K562 (cell line): Measurements from ENCODE around the gene PDZRN4. TPM values are rescaled to one million over a fixed set of nuclear protein-coding genes. Genes with fewer than 3 reads are reported as not detected.

Source experiments
- ATAC-seq: fragments of 200-7000 bp; cut with Tn5 transposase; 3 replicates; pipeline ENCODE4 v1.9.1; 2020; ENCODE audit warnings: moderate library complexity
- BruUV-seq: library from RNA; stranded (reverse); fragments of 400-500 nt; replicated peaks from 2 replicates; lab custom pipeline; 2021; lab: Mats Ljungman, UMichigan
- CTCF ChIA-PET: fragments of 300-600 bp; formaldehyde crosslinking; extraction: SDS; loops from one replicate; lab custom pipeline; 2021; ENCODE audit warnings: low intra/inter-chr PET ratio; lab: Yijun Ruan, JAX
- POLR2A ChIA-PET: fragments of 300-600, 350-650 bp; sonication (Branson Sonifier 250); formaldehyde crosslinking; extraction: SDS; loops from one replicate; lab custom pipeline; 2021; ENCODE audit warnings: antibody characterized with exemption, inconsistent platforms; lab: Yijun Ruan, JAX
- DNase-seq, 4 experiments: peaks; one replicate each; pipeline versions ENCODE4 v3.0.0 to v3.0.0-alpha.2; 2011 to 2018; ENCODE audit warnings: low spot score in 3 of 4, mixed read lengths in 3 of 4; ENCODE audit errors: extremely low read depth in 1 of 4
- FAIRE-seq: peaks from 2 replicates; lab custom pipeline; 2011; peaks lifted over from hg19 to GRCh38; lab: Jason Lieb, UNC
- H2AFZ ChIP-seq: 2 replicates; pipeline ENCODE4 v1.6.0; 2011; ENCODE audit warnings: low read depth, low read length, control low read depth, inconsistent platforms
- H3K27ac ChIP-seq: fragments of 200-600 bp; 3 replicates; pipeline ENCODE4 v1.8.0; 2011; ENCODE audit warnings: low read depth, mild to moderate bottlenecking, control low read depth, inconsistent platforms, low read length, moderate library complexity, mixed read lengths; ENCODE audit errors: extremely low read depth
- H3K27me3 ChIP-seq, 2 experiments: fragments of 300-600 bp in 1 of 2; 2 replicates in 1 of 2; 3 replicates in 1 of 2; pipeline versions ENCODE4 v1.6.0 to v1.8.0; 2011; ENCODE audit warnings: inconsistent platforms in 2 of 2, low read length in 2 of 2, mild to moderate bottlenecking in 1 of 2, mixed read lengths in 1 of 2, moderate library complexity in 1 of 2; ENCODE audit not compliant: control insufficient read depth in 2 of 2, insufficient read depth in 2 of 2
- H3K36me3 ChIP-seq: fragments of 300-600 bp; 3 replicates; pipeline ENCODE4 v1.8.0; 2011; ENCODE audit warnings: mild to moderate bottlenecking, low read length, inconsistent platforms; ENCODE audit not compliant: control insufficient read depth, insufficient read depth
- H3K4me1 ChIP-seq, 2 experiments: fragments of 200-600 bp in 1 of 2; replicated peaks in 1 of 2; 2 replicates in 1 of 2; 3 replicates in 1 of 2; pipeline versions ENCODE4 v1.5.1 to v1.8.0; 2011; ENCODE audit warnings: inconsistent platforms in 2 of 2, low read length in 2 of 2, mild to moderate bottlenecking in 1 of 2, mixed read lengths in 1 of 2, moderate library complexity in 1 of 2; ENCODE audit not compliant: control insufficient read depth in 2 of 2, insufficient read depth in 2 of 2
- H3K4me2 ChIP-seq: 2 replicates; pipeline ENCODE4 v1.6.1; 2011; ENCODE audit warnings: low read length, control low read depth, inconsistent platforms, mixed read lengths; ENCODE audit not compliant: insufficient read depth
- H3K4me3 ChIP-seq: fragments of 200-600 bp; sonication (generic), shearing (Covaris generic); 2 replicates; pipeline ENCODE4 v1.5.1; 2016; ENCODE audit warnings: control low read depth, inconsistent platforms
- H3K79me2 ChIP-seq: fragments of 200-600 bp; 3 replicates; pipeline ENCODE4 v1.8.0; 2011; ENCODE audit warnings: low read length, inconsistent platforms; ENCODE audit not compliant: control insufficient read depth, insufficient read depth
- H3K9ac ChIP-seq, 2 experiments: 2 replicates each; pipeline versions ENCODE4 v1.6.0 to v1.6.1; 2011; ENCODE audit warnings: low read depth in 2 of 2, low read length in 2 of 2, control low read depth in 1 of 2, inconsistent platforms in 1 of 2, mild to moderate bottlenecking in 1 of 2, mixed read lengths in 1 of 2; ENCODE audit not compliant: insufficient read depth in 1 of 2
- H3K9me1 ChIP-seq: one replicate; pipeline ENCODE4 v1.6.0; 2011; ENCODE audit warnings: inconsistent platforms, mild to moderate bottlenecking, low read length, moderate library complexity; ENCODE audit not compliant: control insufficient read depth, insufficient read depth
- H3K9me3 ChIP-seq: replicated peaks from 2 replicates; pipeline ENCODE4 v1.5.1; 2011; ENCODE audit warnings: low read depth, low read length, inconsistent platforms; ENCODE audit not compliant: control insufficient read depth, insufficient read depth
- H4K20me1 ChIP-seq: replicated peaks from 2 replicates; pipeline ENCODE4 v1.6.1; 2011; ENCODE audit warnings: low read length, inconsistent platforms, mixed read lengths; ENCODE audit not compliant: control insufficient read depth, insufficient read depth
- TAF15 ChIP-seq: fragments of 200-400 bp; formaldehyde crosslinking; IDR thresholded peaks from 2 replicates; pipeline ENCODE4 v1.6.1; 2017; ENCODE audit warnings: mild to moderate bottlenecking, low read depth, low read length, moderate library complexity
- WGBS: fragments of 100-300 bp; shearing (Covaris generic); methylation state at CpG from one replicate; pipeline ENCODE4 v1.1.6; 2016; ENCODE audit warnings: low coverage, mixed read lengths; ENCODE audit not compliant: insufficient coverage; ENCODE audit errors: missing lambda C conversion rate; 5-methylcytosine and 5-hydroxymethylcytosine counted together
- in situ Hi-C: fragments of 300-500 bp; cut with MboI; formaldehyde crosslinking; loops from 4 replicates; pipeline ENCODE4 v1.15.0; 2018; ENCODE audit warnings: inconsistent platforms, mixed read lengths
- intact Hi-C: fragments of 100-400 bp; cut with micrococcal nuclease; formaldehyde crosslinking; loops from 2 replicates; pipeline ENCODE4 v1.14.2; 2022
- polyA plus RNA-seq, 8 experiments: library from polyadenylated mRNA; depleted of rRNA in 4 of 8; stranded (reverse) in 5 of 8; unstranded in 3 of 8; fragments of >200 nt; fragmentation: Nextera tagmentation in 2 of 8; fragmentation: Illumina TruSeq in 1 of 8; extraction: Ambion mirVana in 2 of 8; extraction: Trizol in 1 of 8; gene quantifications; 2 replicates each; pipeline versions ENCODE4 v1.2.1 to v1.2.3, GENCODE V29; 2011 to 2014; ENCODE audit warnings: inconsistent platforms in 1 of 8, missing spikeins in 1 of 8
- total RNA-seq, 7 experiments: library from RNA; depleted of rRNA in 6 of 7; stranded (reverse); fragments of >200 nt in 6 of 7; fragmentation: Illumina TruSeq in 2 of 7; extraction: Trizol in 2 of 7; gene quantifications; 2 replicates each; pipeline versions ENCODE4 v1.2.1 to v1.2.3, GENCODE V29; 2011 to 2021; ENCODE audit warnings: low replicate concordance in 1 of 7
- TF ChIP-seq, protein P1 (sequence below): fragments of 450-650 bp; IDR thresholded peaks from 2 replicates; pipeline ENCODE4 v1.6.1; 2016; ENCODE audit warnings: low read depth
- TF ChIP-seq, protein P2 (sequence below): sonication (generic); formaldehyde crosslinking; IDR thresholded peaks from 2 replicates; pipeline ENCODE4 v1.8.0; 2022; ENCODE audit warnings: mild to moderate bottlenecking, missing genetic modification reagents
- TF ChIP-seq, protein P3 (sequence below): sonication (generic); formaldehyde crosslinking; IDR thresholded peaks from 2 replicates; pipeline ENCODE4 v1.8.0; 2023; ENCODE audit warnings: mild to moderate bottlenecking, missing genetic modification reagents
- TF ChIP-seq, protein P4 (sequence below): fragments of 450-650 bp; formaldehyde crosslinking; IDR thresholded peaks from 2 replicates; pipeline ENCODE4 v1.4.0; 2020; ENCODE audit warnings: mild to moderate bottlenecking, moderate library complexity
- TF ChIP-seq, protein P5 (sequence below): fragments of 450-650 bp; IDR thresholded peaks from 2 replicates; pipeline ENCODE4 v1.6.1; 2016; ENCODE audit warnings: borderline replicate concordance

The PDZRN4 gene
- total and polyA plus RNA-seq, 9 of the 15 experiments (the other 6 are each of a cell fraction or from before 2014, with no cell fraction given), result not detected

DNA sequence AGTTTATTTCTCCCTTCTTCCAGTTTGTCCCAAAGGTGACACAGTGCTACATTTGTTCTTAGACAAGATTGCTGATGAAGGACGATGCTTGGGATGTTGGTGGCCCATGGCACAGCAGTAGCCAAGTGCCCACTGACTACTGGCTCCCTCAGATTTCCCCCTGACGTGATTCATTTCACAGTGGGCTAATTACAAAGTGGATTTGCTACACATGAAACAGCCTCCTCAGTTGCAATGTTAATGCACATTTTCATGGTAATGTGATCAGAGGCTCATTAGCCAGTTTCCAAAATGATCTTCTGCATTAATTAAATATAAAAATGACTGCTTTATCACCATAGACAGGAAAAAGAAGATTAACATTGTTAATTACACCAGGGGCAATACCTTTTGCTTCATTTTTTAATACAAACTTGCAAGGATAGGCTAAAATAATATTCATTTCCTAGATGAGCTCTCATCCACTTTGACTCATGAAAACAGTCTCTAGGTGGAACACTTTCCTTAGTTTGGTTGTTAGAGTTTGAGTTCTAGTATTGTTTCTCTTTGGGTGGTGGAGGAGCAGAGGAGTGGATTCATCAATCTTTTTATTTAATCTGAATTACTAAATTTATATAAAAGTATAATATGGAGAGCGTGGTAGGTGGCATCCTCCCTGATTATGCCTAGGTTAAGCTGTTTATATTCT lies 250.9 kb downstream of the PDZRN4 start:
- H3K9me3 ChIP-seq, result no peaks in the 10 kb centered on the region
- H3K27ac ChIP-seq, result no peak overlapping the region
- H3K9ac ChIP-seq, result no peak overlapping the region
- no peak overlapping the region for H2AFZ ChIP-seq
- ChIA-PET CTCF (no interaction called here), POLR2A (no interaction called here)
- no peak overlapping the region for H3K4me2 ChIP-seq
- H3K9me1 ChIP-seq, result no peaks in the 10 kb centered on the region
- ATAC-seq, result no peak
- DNase-seq, result no peak
- H3K79me2 ChIP-seq, result no peaks in the 10 kb centered on the region
- no peaks in the 10 kb centered on the region for H3K36me3 ChIP-seq
- H3K4me1 ChIP-seq, result no peaks in the 10 kb centered on the region
- no peak for FAIRE-seq
- H3K4me3 ChIP-seq, result no peak overlapping the region
- no peaks in the 10 kb centered on the region for H4K20me1 ChIP-seq
- intact Hi-C loops, result no loop called here
- WGBS, result 0% methylated on average over 3 of the region's 3 CpGs
- in situ Hi-C loops, result no loop called here
- H3K27me3 ChIP-seq, result no peaks in the 10 kb centered on the region
- BruUV-seq, result no TSS peak
- TF ChIP-seq, protein P1, sequence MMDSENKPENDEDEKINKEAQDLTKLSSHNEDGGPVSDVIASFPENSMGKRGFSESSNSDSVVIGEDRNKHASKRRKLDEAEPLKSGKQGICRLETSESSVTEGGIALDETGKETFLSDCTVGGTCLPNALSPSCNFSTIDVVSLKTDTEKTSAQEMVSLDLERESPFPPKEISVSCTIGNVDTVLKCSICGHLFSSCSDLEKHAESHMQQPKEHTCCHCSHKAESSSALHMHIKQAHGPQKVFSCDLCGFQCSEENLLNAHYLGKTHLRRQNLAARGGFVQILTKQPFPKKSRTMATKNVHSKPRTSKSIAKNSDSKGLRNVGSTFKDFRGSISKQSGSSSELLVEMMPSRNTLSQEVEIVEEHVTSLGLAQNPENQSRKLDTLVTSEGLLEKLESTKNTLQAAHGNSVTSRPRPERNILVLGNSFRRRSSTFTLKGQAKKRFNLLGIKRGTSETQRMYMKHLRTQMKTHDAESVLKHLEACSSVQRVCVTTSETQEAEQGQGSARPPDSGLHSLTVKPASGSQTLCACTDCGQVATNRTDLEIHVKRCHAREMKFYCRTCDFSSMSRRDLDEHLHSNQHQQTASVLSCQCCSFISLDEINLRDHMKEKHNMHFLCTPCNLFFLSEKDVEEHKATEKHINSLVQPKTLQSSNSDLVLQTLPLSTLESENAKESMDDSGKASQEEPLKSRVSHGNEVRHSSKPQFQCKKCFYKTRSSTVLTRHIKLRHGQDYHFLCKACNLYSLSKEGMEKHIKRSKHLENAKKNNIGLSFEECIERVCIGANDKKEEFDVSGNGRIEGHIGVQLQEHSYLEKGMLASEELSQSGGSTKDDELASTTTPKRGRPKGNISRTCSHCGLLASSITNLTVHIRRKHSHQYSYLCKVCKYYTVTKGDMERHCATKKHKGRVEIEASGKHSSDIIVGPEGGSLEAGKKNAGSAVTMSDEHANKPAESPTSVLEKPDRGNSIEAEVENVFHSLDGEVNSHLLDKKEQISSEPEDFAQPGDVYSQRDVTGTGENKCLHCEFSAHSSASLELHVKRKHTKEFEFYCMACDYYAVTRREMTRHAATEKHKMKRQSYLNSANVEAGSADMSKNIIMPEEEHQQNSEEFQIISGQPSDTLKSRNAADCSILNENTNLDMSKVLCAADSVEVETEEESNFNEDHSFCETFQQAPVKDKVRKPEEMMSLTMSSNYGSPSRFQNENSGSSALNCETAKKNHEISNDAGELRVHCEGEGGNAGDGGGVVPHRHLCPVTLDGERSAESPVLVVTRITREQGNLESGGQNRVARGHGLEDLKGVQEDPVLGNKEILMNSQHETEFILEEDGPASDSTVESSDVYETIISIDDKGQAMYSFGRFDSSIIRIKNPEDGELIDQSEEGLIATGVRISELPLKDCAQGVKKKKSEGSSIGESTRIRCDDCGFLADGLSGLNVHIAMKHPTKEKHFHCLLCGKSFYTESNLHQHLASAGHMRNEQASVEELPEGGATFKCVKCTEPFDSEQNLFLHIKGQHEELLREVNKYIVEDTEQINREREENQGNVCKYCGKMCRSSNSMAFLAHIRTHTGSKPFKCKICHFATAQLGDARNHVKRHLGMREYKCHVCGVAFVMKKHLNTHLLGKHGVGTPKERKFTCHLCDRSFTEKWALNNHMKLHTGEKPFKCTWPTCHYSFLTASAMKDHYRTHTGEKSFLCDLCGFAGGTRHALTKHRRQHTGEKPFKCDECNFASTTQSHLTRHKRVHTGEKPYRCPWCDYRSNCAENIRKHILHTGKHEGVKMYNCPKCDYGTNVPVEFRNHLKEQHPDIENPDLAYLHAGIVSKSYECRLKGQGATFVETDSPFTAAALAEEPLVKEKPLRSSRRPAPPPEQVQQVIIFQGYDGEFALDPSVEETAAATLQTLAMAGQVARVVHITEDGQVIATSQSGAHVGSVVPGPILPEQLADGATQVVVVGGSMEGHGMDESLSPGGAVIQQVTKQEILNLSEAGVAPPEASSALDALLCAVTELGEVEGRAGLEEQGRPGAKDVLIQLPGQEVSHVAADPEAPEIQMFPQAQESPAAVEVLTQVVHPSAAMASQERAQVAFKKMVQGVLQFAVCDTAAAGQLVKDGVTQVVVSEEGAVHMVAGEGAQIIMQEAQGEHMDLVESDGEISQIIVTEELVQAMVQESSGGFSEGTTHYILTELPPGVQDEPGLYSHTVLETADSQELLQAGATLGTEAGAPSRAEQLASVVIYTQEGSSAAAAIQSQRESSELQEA, result no peak
- TF ChIP-seq, protein P2, sequence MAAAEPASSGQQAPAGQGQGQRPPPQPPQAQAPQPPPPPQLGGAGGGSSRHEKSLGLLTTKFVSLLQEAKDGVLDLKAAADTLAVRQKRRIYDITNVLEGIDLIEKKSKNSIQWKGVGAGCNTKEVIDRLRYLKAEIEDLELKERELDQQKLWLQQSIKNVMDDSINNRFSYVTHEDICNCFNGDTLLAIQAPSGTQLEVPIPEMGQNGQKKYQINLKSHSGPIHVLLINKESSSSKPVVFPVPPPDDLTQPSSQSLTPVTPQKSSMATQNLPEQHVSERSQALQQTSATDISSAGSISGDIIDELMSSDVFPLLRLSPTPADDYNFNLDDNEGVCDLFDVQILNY (CRISPR knock-in tag), result no peak
- TF ChIP-seq TAF15, result no peak
- TF ChIP-seq, protein P3, sequence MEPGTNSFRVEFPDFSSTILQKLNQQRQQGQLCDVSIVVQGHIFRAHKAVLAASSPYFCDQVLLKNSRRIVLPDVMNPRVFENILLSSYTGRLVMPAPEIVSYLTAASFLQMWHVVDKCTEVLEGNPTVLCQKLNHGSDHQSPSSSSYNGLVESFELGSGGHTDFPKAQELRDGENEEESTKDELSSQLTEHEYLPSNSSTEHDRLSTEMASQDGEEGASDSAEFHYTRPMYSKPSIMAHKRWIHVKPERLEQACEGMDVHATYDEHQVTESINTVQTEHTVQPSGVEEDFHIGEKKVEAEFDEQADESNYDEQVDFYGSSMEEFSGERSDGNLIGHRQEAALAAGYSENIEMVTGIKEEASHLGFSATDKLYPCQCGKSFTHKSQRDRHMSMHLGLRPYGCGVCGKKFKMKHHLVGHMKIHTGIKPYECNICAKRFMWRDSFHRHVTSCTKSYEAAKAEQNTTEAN, result no peak
- TF ChIP-seq, protein P4, sequence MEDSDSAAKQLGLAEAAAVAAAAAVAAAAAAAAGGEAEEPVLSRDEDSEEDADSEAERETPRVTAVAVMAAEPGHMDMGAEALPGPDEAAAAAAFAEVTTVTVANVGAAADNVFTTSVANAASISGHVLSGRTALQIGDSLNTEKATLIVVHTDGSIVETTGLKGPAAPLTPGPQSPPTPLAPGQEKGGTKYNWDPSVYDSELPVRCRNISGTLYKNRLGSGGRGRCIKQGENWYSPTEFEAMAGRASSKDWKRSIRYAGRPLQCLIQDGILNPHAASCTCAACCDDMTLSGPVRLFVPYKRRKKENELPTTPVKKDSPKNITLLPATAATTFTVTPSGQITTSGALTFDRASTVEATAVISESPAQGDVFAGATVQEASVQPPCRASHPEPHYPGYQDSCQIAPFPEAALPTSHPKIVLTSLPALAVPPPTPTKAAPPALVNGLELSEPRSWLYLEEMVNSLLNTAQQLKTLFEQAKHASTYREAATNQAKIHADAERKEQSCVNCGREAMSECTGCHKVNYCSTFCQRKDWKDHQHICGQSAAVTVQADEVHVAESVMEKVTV, result no peak
- TF ChIP-seq, protein P5, sequence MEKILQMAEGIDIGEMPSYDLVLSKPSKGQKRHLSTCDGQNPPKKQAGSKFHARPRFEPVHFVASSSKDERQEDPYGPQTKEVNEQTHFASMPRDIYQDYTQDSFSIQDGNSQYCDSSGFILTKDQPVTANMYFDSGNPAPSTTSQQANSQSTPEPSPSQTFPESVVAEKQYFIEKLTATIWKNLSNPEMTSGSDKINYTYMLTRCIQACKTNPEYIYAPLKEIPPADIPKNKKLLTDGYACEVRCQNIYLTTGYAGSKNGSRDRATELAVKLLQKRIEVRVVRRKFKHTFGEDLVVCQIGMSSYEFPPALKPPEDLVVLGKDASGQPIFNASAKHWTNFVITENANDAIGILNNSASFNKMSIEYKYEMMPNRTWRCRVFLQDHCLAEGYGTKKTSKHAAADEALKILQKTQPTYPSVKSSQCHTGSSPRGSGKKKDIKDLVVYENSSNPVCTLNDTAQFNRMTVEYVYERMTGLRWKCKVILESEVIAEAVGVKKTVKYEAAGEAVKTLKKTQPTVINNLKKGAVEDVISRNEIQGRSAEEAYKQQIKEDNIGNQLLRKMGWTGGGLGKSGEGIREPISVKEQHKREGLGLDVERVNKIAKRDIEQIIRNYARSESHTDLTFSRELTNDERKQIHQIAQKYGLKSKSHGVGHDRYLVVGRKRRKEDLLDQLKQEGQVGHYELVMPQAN, result no peak
